Uterus (tissue), 4 donors: Measurements from ENCODE around the gene CNR1. TPM values are rescaled to one million over a fixed set of nuclear protein-coding genes. Genes with fewer than 3 reads are reported as not detected.

Source experiments
- DNase-seq, 2 donors: peaks; one replicate each; pipeline ENCODE4 v3.0.0-alpha.2; 2019 to 2020
- H3K27ac ChIP-seq, 2 donors: fragments of 200-600 bp; sonication (generic); 1 replicate in 1 of 2; 2 replicates in 1 of 2; pipeline ENCODE4 v1.5.1; 2016 to 2018
- H3K27me3 ChIP-seq, 2 donors: fragments of 200-600 bp; sonication (generic); one replicate each; pipeline ENCODE4 v1.5.1; 2018 to 2019; ENCODE audit warnings: control low read depth in 1 of 2
- H3K36me3 ChIP-seq, 2 donors: fragments of 200-600 bp; sonication (generic); one replicate each; pipeline ENCODE4 v1.5.1; 2019; ENCODE audit warnings: control low read depth in 1 of 2
- H3K4me1 ChIP-seq, 2 donors: fragments of 200-600 bp; sonication (generic); one replicate each; pipeline ENCODE4 v1.5.1; 2018 to 2019; ENCODE audit warnings: control low read depth in 1 of 2
- H3K4me3 ChIP-seq, 2 donors: fragments of 200-600 bp; sonication (generic); 1 replicate in 1 of 2; 2 replicates in 1 of 2; pipeline ENCODE4 v1.5.1; 2018 to 2019; ENCODE audit warnings: mild to moderate bottlenecking in 1 of 2
- H3K9me3 ChIP-seq, 2 donors: fragments of 200-600 bp; sonication (generic); one replicate each; pipeline ENCODE4 v1.5.1; 2019; ENCODE audit warnings: control low read depth in 1 of 2
- CTCF ChIP-seq, 4 experiments: fragments of 200-600 bp in 2 of 4; fragments of 450-650 bp in 2 of 4; sonication (generic) in 2 of 4; IDR thresholded peaks; one replicate each; pipeline ENCODE4 v1.5.1; 2016 to 2019; ENCODE audit warnings: antibody characterized with exemption in 4 of 4, mild to moderate bottlenecking in 2 of 4, moderate library complexity in 1 of 4
- POLR2A ChIP-seq, 2 donors: fragments of 450-650 bp; IDR thresholded peaks; one replicate each; pipeline ENCODE4 v1.6.1; 2016; ENCODE audit warnings: antibody characterized with exemption in 2 of 2, mild to moderate bottlenecking in 1 of 2, moderate library complexity in 1 of 2
- intact Hi-C: fragments of 100-400 bp; cut with DNase I; formaldehyde crosslinking; loops from one replicate; pipeline ENCODE4 v1.15.1; 2023; ENCODE audit warnings: low total_unique reads
- total RNA-seq, 4 donors: library from RNA; depleted of rRNA in 3 of 4; stranded (reverse); fragments of >200 nt in 3 of 4; gene quantifications; one replicate each; pipeline versions ENCODE4 v1.1.0 to v1.2.4, GENCODE V29; 2014 to 2023
- donor health status: DM: yes; HTN: yes; CAD: no.

The CNR1 gene
- total RNA-seq, 4 donors from 2014 or later: 1.4 to 11.0 (median 7.3) TPM

GRCh38 chr6:88184921-88185320 lies 18.8 kb upstream of the CNR1 start:
- Histone ChIP-seq H3K9me3 (no peaks in the 10 kb centered on the region), H3K27ac (no peak overlapping the region), H3K36me3 (no peaks in the 10 kb centered on the region), H3K4me3 (no peak overlapping the region), H3K4me1 (no peaks in the 10 kb centered on the region), H3K27me3 (no peaks in the 10 kb centered on the region)
- DNase-seq: no peak
- TF ChIP-seq POLR2A (IDR thresholded peaks at IDR 0.05): no peak
- no peak for TF ChIP-seq CTCF (IDR thresholded peaks at IDR 0.05)
- intact Hi-C loops: no loop called here

GRCh38 chr6:88183471-88183870 lies 17.3 kb upstream of the CNR1 start:
- DNase-seq: no peak
- Histone ChIP-seq H3K4me3 (no peak overlapping the region), H3K9me3 (no peaks in the 10 kb centered on the region), H3K27ac (no peak overlapping the region), H3K36me3 (no peaks in the 10 kb centered on the region), H3K4me1 (no peaks in the 10 kb centered on the region), H3K27me3 (no peaks in the 10 kb centered on the region)
- intact Hi-C loops: no loop called here
- no peak for TF ChIP-seq CTCF (IDR thresholded peaks at IDR 0.05)
- TF ChIP-seq POLR2A (IDR thresholded peaks at IDR 0.05): no peak

GRCh38 chr6:88179692-88180091 lies 13.5 kb upstream of the CNR1 start:
- intact Hi-C loops: no loop called here
- Histone ChIP-seq H3K9me3 (no peaks in the 10 kb centered on the region), H3K36me3 (no peaks in the 10 kb centered on the region), H3K27ac (no peak overlapping the region), H3K27me3 (no peaks in the 10 kb centered on the region), H3K4me3 (no peak overlapping the region), H3K4me1 (no peaks in the 10 kb centered on the region)
- no peak for TF ChIP-seq CTCF (IDR thresholded peaks at IDR 0.05)
- TF ChIP-seq POLR2A (IDR thresholded peaks at IDR 0.05): no peak
- DNase-seq: no peak

- no peaks in the 10 kb centered on the region for H3K36me3 ChIP-seq
- no peaks in the 10 kb centered on the region for H3K9me3 ChIP-seq
- intact Hi-C loops: no loop called here
- H3K27ac ChIP-seq: no peak overlapping the region
- DNase-seq: no peak
- H3K4me3 ChIP-seq: no peak overlapping the region
- no peaks in the 10 kb centered on the region for H3K4me1 ChIP-seq
- TF ChIP-seq POLR2A (IDR thresholded peaks at IDR 0.05): no peak
- TF ChIP-seq CTCF (IDR thresholded peaks at IDR 0.05): no peak
- no peaks in the 10 kb centered on the region for H3K27me3 ChIP-seq
These were observed 11.9 kb upstream of the CNR1 start for GRCh38 chr6:88177961-88178464.

- no peak for TF ChIP-seq POLR2A (IDR thresholded peaks at IDR 0.05)
- no peak for TF ChIP-seq CTCF (IDR thresholded peaks at IDR 0.05)
- Histone ChIP-seq H3K36me3 (no peaks in the 10 kb centered on the region), H3K27me3 (no peaks in the 10 kb centered on the region), H3K4me1 (no peaks in the 10 kb centered on the region), H3K4me3 (no peak overlapping the region), H3K9me3 (no peaks in the 10 kb centered on the region), H3K27ac (no peak overlapping the region)
- intact Hi-C loops: no loop called here
- no peak for DNase-seq
These were observed 8.8 kb upstream of the CNR1 start for GRCh38 chr6:88174906-88175305.
